Activated naive CD4-positive, alpha-beta T cell treated with anti-CD3 and anti-CD28 coated beads, Interleukin-2, amount 50 U/mL, for 16 hours (primary cell): ENCODE data around the gene NAV2.

ENCODE experiments used
- DNase-seq: peaks from one replicate; pipeline ENCODE4 v3.0.0-alpha.2; 2020

The NAV2 gene

GRCh38 chr11:20030472-20030871 is 317.8 kb downstream of the NAV2 start:
- DNase-seq = no peak

GRCh38 chr11:20031155-20032001 is 318.7 kb downstream of the NAV2 start:
- no peak for DNase-seq

GRCh38 chr11:20032127-20032526 is 319.5 kb downstream of the NAV2 start:
- no peak for DNase-seq

GRCh38 chr11:20032577-20033260 is 320.1 kb downstream of the NAV2 start:
- no peak for DNase-seq

- no peak for DNase-seq
These were observed 321.2 kb downstream of the NAV2 start for GRCh38 chr11:20033806-20034205.

- DNase-seq = no peak
These were observed 322.3 kb downstream of the NAV2 start for GRCh38 chr11:20034941-20035340.

GRCh38 chr11:20035375-20035700 is 322.7 kb downstream of the NAV2 start:
- no peak for DNase-seq

GRCh38 chr11:20035701-20036601 is 323.3 kb downstream of the NAV2 start:
- no peak for DNase-seq

GRCh38 chr11:20036626-20037335 is 324.1 kb downstream of the NAV2 start:
- no peak for DNase-seq

- DNase-seq = no peak
These were observed 324.9 kb downstream of the NAV2 start for GRCh38 chr11:20037396-20038153.

- DNase-seq = no peak
These were observed 325.8 kb downstream of the NAV2 start for GRCh38 chr11:20038412-20038811.

GRCh38 chr11:20038972-20039371 is 326.3 kb downstream of the NAV2 start:
- no peak for DNase-seq

GRCh38 chr11:20041499-20041898 is 328.9 kb downstream of the NAV2 start:
- DNase-seq = no peak

- no peak for DNase-seq
These were observed 329.5 kb downstream of the NAV2 start for GRCh38 chr11:20042045-20042639.

- no peak for DNase-seq
These were observed 330.2 kb downstream of the NAV2 start for GRCh38 chr11:20042811-20043341.

GRCh38 chr11:20043992-20044391 is 331.4 kb downstream of the NAV2 start:
- DNase-seq = no peak

GRCh38 chr11:20045098-20045688 is 332.6 kb downstream of the NAV2 start:
- no peak for DNase-seq

GRCh38 chr11:20046416-20046815 is 333.8 kb downstream of the NAV2 start:
- DNase-seq = no peak

GRCh38 chr11:20047006-20047768 is 334.6 kb downstream of the NAV2 start:
- DNase-seq = no peak

- DNase-seq = no peak
These were observed 335.1 kb downstream of the NAV2 start for GRCh38 chr11:20047769-20048154.
